ENCODE data around the gene GPC6.

Gene GPC6

GRCh38 chr13:94175076-94175475 is 948.5 kb downstream of the GPC6 start:
- Mint-ChIP-seq H3K9me3 (no peaks in the 10 kb centered on the region), H3K4me1 (peaks cover 7% of the 10 kb centered on the region), H3K27me3 (no peaks in the 10 kb centered on the region), H3K4me3 (no peak overlapping the region), H3K27ac (no peak overlapping the region), H3K36me3 (ENCODE audit: low read depth) (no peaks in the 10 kb centered on the region)
- no peak for DNase-seq
- ATAC-seq = no peak

GRCh38 chr13:94176561-94176960 is 950.0 kb downstream of the GPC6 start:
- H3K4me1 Mint-ChIP-seq = peaks cover 7% of the 10 kb centered on the region
- no peak overlapping the region for H3K27ac Mint-ChIP-seq
- no peak overlapping the region for H3K4me3 Mint-ChIP-seq
- no peaks in the 10 kb centered on the region for H3K9me3 Mint-ChIP-seq
- H3K36me3 Mint-ChIP-seq (ENCODE audit: low read depth) = no peaks in the 10 kb centered on the region
- DNase-seq = no peak
- ATAC-seq = no peak
- H3K27me3 Mint-ChIP-seq = no peaks in the 10 kb centered on the region

DNA sequence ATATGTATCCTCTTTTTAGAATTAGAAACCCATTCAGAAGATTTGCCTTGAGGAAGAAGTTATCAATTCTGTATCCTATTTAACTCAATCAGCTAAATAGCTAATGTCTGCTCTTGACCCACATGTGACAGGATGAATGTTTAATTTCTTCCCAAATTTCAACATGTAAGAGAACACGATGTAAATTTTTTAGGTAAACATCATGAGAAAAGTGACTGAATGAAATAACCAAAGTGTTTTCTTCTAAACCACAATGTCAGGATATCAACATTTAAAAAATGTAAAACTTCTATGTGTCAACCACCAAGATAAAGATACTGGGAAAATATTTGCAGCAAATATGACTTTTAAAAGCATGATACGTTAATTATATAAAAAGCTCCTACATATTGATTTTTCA is 950.4 kb downstream of the GPC6 start:
- DNase-seq (no peak), ATAC-seq (no peak)
- Mint-ChIP-seq H3K4me3 (no peak overlapping the region), H3K27me3 (no peaks in the 10 kb centered on the region), H3K9me3 (no peaks in the 10 kb centered on the region), H3K4me1 (peaks cover 7% of the 10 kb centered on the region), H3K27ac (no peak overlapping the region), H3K36me3 (ENCODE audit: low read depth) (no peaks in the 10 kb centered on the region)

GRCh38 chr13:94178625-94179244 is 952.1 kb downstream of the GPC6 start:
- H3K36me3 Mint-ChIP-seq (ENCODE audit: low read depth) = no peaks in the 10 kb centered on the region
- ATAC-seq (peak; percentile 54), DNase-seq (no peak)
- H3K4me3 Mint-ChIP-seq = no peak overlapping the region
- no peaks in the 10 kb centered on the region for H3K9me3 Mint-ChIP-seq
- H3K27ac Mint-ChIP-seq = peak overlapping the region; percentile 4
- H3K4me1 Mint-ChIP-seq = peaks cover 7% of the 10 kb centered on the region
- H3K27me3 Mint-ChIP-seq = no peaks in the 10 kb centered on the region

GRCh38 chr13:94181461-94182107 is 955.0 kb downstream of the GPC6 start:
- peaks cover 7% of the 10 kb centered on the region for H3K4me1 Mint-ChIP-seq
- H3K9me3 Mint-ChIP-seq = peaks cover 4% of the 10 kb centered on the region
- H3K27me3 Mint-ChIP-seq = no peaks in the 10 kb centered on the region
- no peak for ATAC-seq
- H3K27ac Mint-ChIP-seq = no peak overlapping the region
- H3K36me3 Mint-ChIP-seq (ENCODE audit: low read depth) = no peaks in the 10 kb centered on the region
- H3K4me3 Mint-ChIP-seq = no peak overlapping the region
- no peak for DNase-seq

GRCh38 chr13:94182185-94182761 is 955.7 kb downstream of the GPC6 start:
- H3K27ac Mint-ChIP-seq = no peak overlapping the region
- DNase-seq (no peak), ATAC-seq (no peak)
- H3K9me3 Mint-ChIP-seq = peaks cover 4% of the 10 kb centered on the region
- H3K27me3 Mint-ChIP-seq = no peaks in the 10 kb centered on the region
- H3K36me3 Mint-ChIP-seq (ENCODE audit: low read depth) = no peaks in the 10 kb centered on the region
- H3K4me3 Mint-ChIP-seq = no peak overlapping the region
- H3K4me1 Mint-ChIP-seq = peaks cover 7% of the 10 kb centered on the region

- peaks cover 3% of the 10 kb centered on the region for H3K27me3 Mint-ChIP-seq
- H3K4me1 Mint-ChIP-seq = no peaks in the 10 kb centered on the region
- H3K27ac Mint-ChIP-seq = no peak overlapping the region
- no peak overlapping the region for H3K4me3 Mint-ChIP-seq
- H3K9me3 Mint-ChIP-seq = peaks cover 4% of the 10 kb centered on the region
- H3K36me3 Mint-ChIP-seq (ENCODE audit: low read depth) = no peaks in the 10 kb centered on the region
- DNase-seq (no peak), ATAC-seq (no peak)
These were observed 959.9 kb downstream of the GPC6 start for GRCh38 chr13:94186470-94186869.

DNA sequence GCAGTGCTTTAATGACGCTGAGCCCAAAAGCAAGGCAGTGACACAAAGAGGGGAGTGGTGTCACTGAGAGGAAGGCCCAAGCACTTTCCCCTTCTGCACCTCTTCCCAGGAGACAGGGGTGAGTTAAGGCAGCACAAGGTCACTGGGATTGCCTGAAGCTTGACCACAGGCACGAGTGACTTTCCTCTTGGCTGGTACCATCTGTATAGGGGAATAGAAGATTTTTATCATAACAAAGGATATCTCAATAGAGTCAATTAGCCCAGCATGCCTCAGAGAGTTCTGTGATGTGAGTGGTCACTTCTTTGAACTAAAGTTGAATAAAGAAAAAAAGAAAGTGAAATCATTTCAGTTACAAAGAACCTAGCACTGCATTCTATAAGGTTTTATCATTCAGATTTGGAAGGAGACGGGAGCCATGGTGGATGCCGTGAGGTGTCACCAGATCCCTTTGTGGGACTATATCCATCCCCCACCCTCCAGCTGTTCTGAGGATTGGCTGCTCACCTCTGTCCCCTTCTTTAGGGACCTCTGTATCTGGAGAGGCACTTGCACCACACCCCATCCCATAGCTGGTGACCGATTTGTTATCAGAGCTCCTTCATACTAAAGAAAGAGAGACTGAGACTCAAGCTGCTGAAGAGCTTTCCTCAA is 961.7 kb downstream of the GPC6 start:
- no peaks in the 10 kb centered on the region for H3K36me3 Mint-ChIP-seq (ENCODE audit: low read depth)
- no peak overlapping the region for H3K4me3 Mint-ChIP-seq
- H3K27ac Mint-ChIP-seq = no peak overlapping the region
- ATAC-seq = no peak
- peaks cover 4% of the 10 kb centered on the region for H3K9me3 Mint-ChIP-seq
- H3K4me1 Mint-ChIP-seq = no peaks in the 10 kb centered on the region
- DNase-seq = no peak
- peaks cover 3% of the 10 kb centered on the region for H3K27me3 Mint-ChIP-seq

DNA sequence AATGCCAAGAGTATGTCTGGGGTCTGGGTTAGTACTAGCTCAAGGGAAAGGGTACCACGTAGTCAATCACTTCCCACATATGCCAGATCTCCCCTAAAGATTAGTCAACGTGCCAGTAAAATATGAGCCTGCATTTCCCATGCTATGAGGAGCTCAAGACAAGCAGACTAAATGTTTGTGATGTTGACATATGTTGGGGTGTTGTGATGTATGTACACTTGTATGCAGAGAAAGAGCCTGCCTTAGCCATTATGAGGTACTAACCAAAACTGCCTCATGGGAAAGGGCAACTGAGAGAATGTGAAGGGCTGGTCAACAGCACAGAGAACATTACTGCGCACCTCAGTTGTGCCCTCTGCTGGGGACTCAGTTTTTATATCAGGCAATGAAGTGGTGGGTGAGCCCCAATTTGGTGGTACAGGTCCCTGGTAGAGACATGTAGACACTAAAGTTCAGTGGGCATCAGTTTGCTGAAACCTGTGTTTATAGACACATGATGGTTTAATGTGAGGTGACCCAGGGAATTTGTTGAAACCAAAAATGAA is 965.9 kb downstream of the GPC6 start:
- peak; percentile 6 for DNase-seq
- peaks cover 3% of the 10 kb centered on the region for H3K27me3 Mint-ChIP-seq
- peak; percentile 46 for ATAC-seq

DNA sequence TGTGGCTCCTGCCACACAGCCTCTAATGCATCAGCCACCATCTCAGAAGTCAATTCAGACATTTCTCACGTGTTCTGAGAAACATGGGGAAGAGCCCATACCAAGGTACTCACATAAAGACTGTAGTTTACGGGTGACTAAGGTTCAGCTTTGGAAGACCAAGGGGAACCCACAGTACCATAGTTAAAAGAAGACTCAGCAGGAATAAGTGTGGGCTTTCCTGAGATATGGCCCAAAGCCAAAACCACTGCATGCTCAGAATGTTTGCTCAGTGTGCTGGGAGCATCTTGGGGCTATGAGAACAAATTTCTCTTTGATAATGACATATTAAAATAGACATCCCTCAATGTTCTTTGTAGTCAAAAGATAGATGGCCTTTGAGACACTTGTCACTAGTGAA is 969.1 kb downstream of the GPC6 start:
- DNase-seq = no peak
- no peak overlapping the region for H3K27ac Mint-ChIP-seq

More for the DNA sequence above, 965.9 kb downstream of the GPC6 start:
- H3K4me3 Mint-ChIP-seq = no peak overlapping the region
- H3K36me3 Mint-ChIP-seq (ENCODE audit: low read depth) = no peaks in the 10 kb centered on the region
- peaks cover 9% of the 10 kb centered on the region for H3K4me1 Mint-ChIP-seq
- H3K9me3 Mint-ChIP-seq = no peaks in the 10 kb centered on the region
- no peak overlapping the region for H3K27ac Mint-ChIP-seq

GRCh38 chr13:94196413-94196812 is 969.8 kb downstream of the GPC6 start:
- DNase-seq = no peak
- Mint-ChIP-seq H3K27ac (no peak overlapping the region), H3K9me3 (no peaks in the 10 kb centered on the region), H3K27me3 (no peaks in the 10 kb centered on the region), H3K36me3 (ENCODE audit: low read depth) (no peaks in the 10 kb centered on the region), H3K4me1 (peaks cover 12% of the 10 kb centered on the region), H3K4me3 (no peak overlapping the region)
- ATAC-seq = no peak

More for the DNA sequence above, 969.1 kb downstream of the GPC6 start:
- Mint-ChIP-seq H3K4me1 (peaks cover 12% of the 10 kb centered on the region), H3K4me3 (no peak overlapping the region), H3K36me3 (ENCODE audit: low read depth) (no peaks in the 10 kb centered on the region), H3K27me3 (no peaks in the 10 kb centered on the region), H3K9me3 (no peaks in the 10 kb centered on the region)
- ATAC-seq = no peak

- Mint-ChIP-seq H3K9me3 (no peaks in the 10 kb centered on the region), H3K36me3 (ENCODE audit: low read depth) (no peaks in the 10 kb centered on the region), H3K4me3 (no peak overlapping the region), H3K27me3 (no peaks in the 10 kb centered on the region), H3K4me1 (peaks cover 12% of the 10 kb centered on the region), H3K27ac (no peak overlapping the region)
- ATAC-seq (no peak), DNase-seq (no peak)
These were observed 972.1 kb downstream of the GPC6 start for GRCh38 chr13:94198681-94199080.

DNA sequence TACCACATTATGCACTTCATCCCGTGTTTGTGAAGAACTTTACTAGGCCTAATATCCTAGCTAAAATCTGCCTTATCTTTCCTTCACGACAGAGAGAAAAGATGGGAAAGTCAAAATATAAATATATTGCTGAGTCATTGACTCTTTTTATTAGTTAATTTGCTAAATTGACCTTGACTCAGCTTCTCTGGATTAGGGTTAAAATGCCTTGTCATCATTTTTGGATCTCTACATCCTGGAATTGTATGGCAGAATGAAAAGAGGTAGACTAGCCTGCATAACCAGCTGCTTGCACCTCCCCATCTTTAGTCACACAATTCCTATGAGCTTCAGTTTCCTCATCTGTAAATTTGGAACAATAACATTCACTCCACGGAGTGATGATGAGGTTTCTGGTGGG is 972.5 kb downstream of the GPC6 start:
- Mint-ChIP-seq H3K27me3 (no peaks in the 10 kb centered on the region), H3K4me3 (no peak overlapping the region), H3K27ac (no peak overlapping the region), H3K9me3 (no peaks in the 10 kb centered on the region), H3K4me1 (peaks cover 12% of the 10 kb centered on the region), H3K36me3 (ENCODE audit: low read depth) (no peaks in the 10 kb centered on the region)
- ATAC-seq = no peak
- no peak for DNase-seq

DNA sequence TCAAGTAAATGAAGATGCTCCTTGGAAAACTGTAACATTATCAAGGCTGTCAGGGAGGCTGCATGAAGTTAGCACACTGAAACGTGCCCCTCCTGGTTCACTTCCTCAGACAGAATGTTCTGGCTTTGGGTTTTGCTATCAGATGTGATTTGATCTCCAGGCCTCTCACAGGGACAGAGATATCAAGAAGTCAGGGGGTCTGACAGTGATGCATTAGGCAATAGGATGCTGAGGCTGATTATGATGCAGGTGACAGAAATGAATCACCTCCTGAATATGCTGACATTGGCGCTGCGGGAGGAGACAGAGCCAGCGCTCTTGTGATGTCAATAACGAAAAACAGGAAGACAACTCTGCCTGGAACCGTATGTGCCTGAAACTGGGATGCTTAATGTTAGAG is 974.4 kb downstream of the GPC6 start:
- peaks cover 6% of the 10 kb centered on the region for H3K4me1 Mint-ChIP-seq
- H3K27ac Mint-ChIP-seq = no peak overlapping the region
- no peaks in the 10 kb centered on the region for H3K27me3 Mint-ChIP-seq
- no peaks in the 10 kb centered on the region for H3K36me3 Mint-ChIP-seq (ENCODE audit: low read depth)
- ATAC-seq = no peak
- no peak overlapping the region for H3K4me3 Mint-ChIP-seq
- no peak for DNase-seq
- H3K9me3 Mint-ChIP-seq = no peaks in the 10 kb centered on the region

- H3K27me3 Mint-ChIP-seq = no peaks in the 10 kb centered on the region
- no peaks in the 10 kb centered on the region for H3K36me3 Mint-ChIP-seq (ENCODE audit: low read depth)
- H3K9me3 Mint-ChIP-seq = no peaks in the 10 kb centered on the region
- no peak for DNase-seq
- no peaks in the 10 kb centered on the region for H3K4me1 Mint-ChIP-seq
- no peak for ATAC-seq
- H3K4me3 Mint-ChIP-seq = no peak overlapping the region
- no peak overlapping the region for H3K27ac Mint-ChIP-seq
These were observed 977.6 kb downstream of the GPC6 start for GRCh38 chr13:94204163-94204562.

Measured in activated naive CD8-positive, alpha-beta T cell treated with anti-CD3 and anti-CD28 coated beads, Interleukin-2, amount 50 U/mL, for 24 hours (primary cell).